DND-41 (cell line): ENCODE measurements around the gene BRIP1.

Experiments
- ATAC-seq: fragments of 200-7000 bp; cut with Tn5 transposase; 3 replicates; pipeline ENCODE4 v1.9.1; 2021; ENCODE audit warnings: low read depth; ENCODE audit not compliant: insufficient read depth
- DNase-seq: peaks from one replicate; pipeline ENCODE4 v3.0.0-alpha.2; 2020
- H2AFZ ChIP-seq: 2 replicates; pipeline ENCODE4 v1.6.0; 2012; ENCODE audit warnings: low read depth, low read length
- H3K27ac ChIP-seq: 2 replicates; pipeline ENCODE4 v1.5.1; 2012; ENCODE audit warnings: low read length, inconsistent platforms
- H3K27me3 ChIP-seq: fragments of 200-600 bp; sonication (generic); 2 replicates; pipeline ENCODE4 v1.6.0; 2012; ENCODE audit warnings: low read length, mild to moderate bottlenecking, inconsistent platforms; ENCODE audit not compliant: insufficient read depth, poor library complexity
- H3K36me3 ChIP-seq: 2 replicates; pipeline ENCODE4 v1.5.1; 2012; ENCODE audit warnings: low read length, inconsistent platforms; ENCODE audit not compliant: insufficient read depth
- H3K4me1 ChIP-seq: 2 replicates; pipeline ENCODE4 v1.5.1; 2012; ENCODE audit warnings: mild to moderate bottlenecking, low read length; ENCODE audit not compliant: insufficient read depth
- H3K4me2 ChIP-seq: 2 replicates; pipeline ENCODE4 v1.6.0; 2012; ENCODE audit warnings: mild to moderate bottlenecking, moderate library complexity, low read length, inconsistent platforms; ENCODE audit not compliant: insufficient read depth
- H3K4me3 ChIP-seq, 2 experiments: fragments of 200-600 bp in 1 of 2; shearing (Covaris generic) in 1 of 2; 2 replicates each; pipeline ENCODE4 v1.5.1; 2012 to 2016; ENCODE audit warnings: inconsistent platforms in 2 of 2, low read length in 2 of 2, mild to moderate bottlenecking in 2 of 2, low read depth in 1 of 2, moderate library complexity in 1 of 2
- H3K79me2 ChIP-seq: 2 replicates; pipeline ENCODE4 v1.6.0; 2012; ENCODE audit warnings: low read length, inconsistent platforms; ENCODE audit not compliant: insufficient read depth
- H3K9ac ChIP-seq: 2 replicates; pipeline ENCODE4 v1.6.0; 2012; ENCODE audit warnings: low read depth, mild to moderate bottlenecking, inconsistent platforms, low read length, moderate library complexity
- H3K9me3 ChIP-seq: 2 replicates; pipeline ENCODE4 v1.5.1; 2012; ENCODE audit warnings: low read length, moderate library complexity, mild to moderate bottlenecking, inconsistent platforms; ENCODE audit not compliant: insufficient read depth, severe bottlenecking
- H4K20me1 ChIP-seq: 2 replicates; pipeline ENCODE4 v1.6.0; 2012; ENCODE audit warnings: low read length; ENCODE audit not compliant: insufficient read depth
- CTCF ChIP-seq: IDR thresholded peaks from 2 replicates; pipeline ENCODE4 v1.5.1; 2012; ENCODE audit warnings: borderline replicate concordance, low read length, moderate library complexity, mild to moderate bottlenecking; ENCODE audit not compliant: poor library complexity, severe bottlenecking; ENCODE audit errors: extremely low read depth
- EZH2 ChIP-seq: IDR thresholded peaks from 3 replicates; pipeline ENCODE4 v1.6.1; 2012; ENCODE audit warnings: borderline replicate concordance, low read depth, mild to moderate bottlenecking, moderate library complexity, low read length, inconsistent platforms; ENCODE audit not compliant: severe bottlenecking

BRIP1 gene

DNA sequence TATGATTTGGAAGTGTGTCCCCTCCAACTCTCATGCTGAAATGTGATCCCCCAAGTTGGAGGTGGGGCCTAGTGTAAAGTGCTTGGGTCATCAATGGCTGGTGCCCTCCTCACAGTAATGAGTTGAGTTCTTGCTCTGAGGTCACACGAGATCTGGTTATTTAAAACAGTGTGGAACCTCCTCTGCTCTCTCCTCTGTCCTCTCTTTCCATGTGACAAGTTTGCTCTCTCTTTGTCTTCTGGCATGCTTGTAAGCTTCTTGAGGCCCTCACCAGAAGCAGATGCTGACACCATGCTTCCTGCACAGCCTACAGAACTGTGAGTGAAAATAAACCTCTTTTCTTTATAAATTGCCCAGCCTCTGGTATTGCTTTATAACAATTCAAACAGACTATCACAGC is 19.9 kb downstream of the BRIP1 start:
- H4K20me1 ChIP-seq, result no peaks in the 10 kb centered on the region
- no peaks in the 10 kb centered on the region for H3K27me3 ChIP-seq
- peaks cover 78% of the 10 kb centered on the region for H3K36me3 ChIP-seq
- DNase-seq (no peak), ATAC-seq (no peak)
- H3K9ac ChIP-seq, result no peak overlapping the region
- H3K4me2 ChIP-seq, result no peak overlapping the region
- TF ChIP-seq EZH2 (no peak), CTCF (no peak)
- no peak overlapping the region for H2AFZ ChIP-seq
- no peak overlapping the region for H3K4me3 ChIP-seq
- no peaks in the 10 kb centered on the region for H3K9me3 ChIP-seq
- H3K27ac ChIP-seq, result no peak overlapping the region
- no peaks in the 10 kb centered on the region for H3K4me1 ChIP-seq
- peaks cover 9% of the 10 kb centered on the region for H3K79me2 ChIP-seq

GRCh38 chr17:61842899-61843298 is 20.4 kb downstream of the BRIP1 start:
- no peak overlapping the region for H3K4me3 ChIP-seq
- no peaks in the 10 kb centered on the region for H4K20me1 ChIP-seq
- H3K9ac ChIP-seq, result no peak overlapping the region
- no peak for DNase-seq
- H3K9me3 ChIP-seq, result no peaks in the 10 kb centered on the region
- no peak overlapping the region for H3K4me2 ChIP-seq
- no peak overlapping the region for H3K27ac ChIP-seq
- H2AFZ ChIP-seq, result no peak overlapping the region
- no peaks in the 10 kb centered on the region for H3K27me3 ChIP-seq
- TF ChIP-seq EZH2, result no peak
- no peak for TF ChIP-seq CTCF
- ATAC-seq, result no peak
- peaks cover 78% of the 10 kb centered on the region for H3K36me3 ChIP-seq
- H3K79me2 ChIP-seq, result peaks cover 9% of the 10 kb centered on the region
- no peaks in the 10 kb centered on the region for H3K4me1 ChIP-seq

GRCh38 chr17:61839300-61839786 is 24.0 kb downstream of the BRIP1 start:
- Histone ChIP-seq H3K9me3 (no peaks in the 10 kb centered on the region), H4K20me1 (no peaks in the 10 kb centered on the region), H2AFZ (no peak overlapping the region), H3K4me1 (no peaks in the 10 kb centered on the region), H3K36me3 (peaks cover 62% of the 10 kb centered on the region), H3K27me3 (no peaks in the 10 kb centered on the region), H3K79me2 (peaks cover 9% of the 10 kb centered on the region), H3K4me2 (no peak overlapping the region), H3K27ac (no peak overlapping the region), H3K9ac (no peak overlapping the region), H3K4me3 (no peak overlapping the region)
- TF ChIP-seq CTCF (no peak), EZH2 (no peak)
- no peak for DNase-seq
- ATAC-seq, result no peak
